CD4-positive, alpha-beta memory T cell (primary cell): ENCODE results near the gene RTL5. TPM values are rescaled to one million over a fixed set of nuclear protein-coding genes. Genes with fewer than 3 reads are reported as not detected.
A peak's percentile ranks its signal among the peaks of the same experiment; 100 is the strongest.

ENCODE experiments used
- CTCF ChIA-PET: fragments of 350-600 bp; sonication (Branson Sonifier 250); formaldehyde crosslinking; loops from one replicate; lab custom pipeline; 2021; ENCODE audit warnings: inconsistent platforms; ENCODE audit not compliant: partially characterized antibody; lab: Charles Lee
- POLR2A ChIA-PET: fragments of 350-600 bp; sonication (Branson Sonifier 250); formaldehyde crosslinking; loops from one replicate; lab custom pipeline; 2021; ENCODE audit not compliant: partially characterized antibody; lab: Charles Lee
- DNase-seq, 5 donors: peaks; one replicate each; pipeline versions ENCODE4 v3.0.0 to v3.0.0-alpha.2; 2020 to 2022; ENCODE audit warnings: mixed read lengths in 1 of 5
- H3K27ac ChIP-seq: one replicate; pipeline ENCODE4 v1.7.0; 2013; ENCODE audit warnings: low read depth, low read length
- H3K27me3 ChIP-seq: 2 replicates; pipeline ENCODE4 v1.7.0; 2013; ENCODE audit warnings: mild to moderate bottlenecking, low read length, moderate library complexity; ENCODE audit not compliant: insufficient read depth
- H3K36me3 ChIP-seq: 2 replicates; pipeline ENCODE4 v1.7.0; 2013; ENCODE audit warnings: mild to moderate bottlenecking, low read length, moderate library complexity; ENCODE audit not compliant: insufficient read depth
- H3K4me1 ChIP-seq: 2 replicates; pipeline ENCODE4 v1.7.0; 2013; ENCODE audit warnings: mild to moderate bottlenecking, low read length, moderate library complexity; ENCODE audit not compliant: insufficient read depth
- H3K4me3 ChIP-seq, 2 donors: one replicate each; pipeline ENCODE4 v1.7.0; 2013; ENCODE audit warnings: low read length in 2 of 2, mild to moderate bottlenecking in 1 of 2
- H3K9me3 ChIP-seq, 2 donors: one replicate each; pipeline ENCODE4 v1.7.0; 2013; ENCODE audit warnings: low read length in 2 of 2, control low read depth in 1 of 2; ENCODE audit not compliant: control insufficient read depth in 1 of 2
- H3K27ac Mint-ChIP-seq, 7 donors: one replicate each; pipeline ENCODE4 v1.8.0; 2020 to 2021; ENCODE audit warnings: mixed read lengths in 7 of 7, mild to moderate bottlenecking in 6 of 7, inconsistent platforms in 3 of 7, moderate library complexity in 3 of 7
- H3K27me3 Mint-ChIP-seq, 2 donors: one replicate each; pipeline ENCODE4 v1.8.0; 2020 to 2021; ENCODE audit warnings: mixed read lengths in 2 of 2
- H3K36me3 Mint-ChIP-seq, 2 donors: one replicate each; pipeline ENCODE4 v1.8.0; 2020 to 2021; ENCODE audit warnings: mixed read lengths in 2 of 2, inconsistent platforms in 1 of 2, mild to moderate bottlenecking in 1 of 2
- H3K4me1 Mint-ChIP-seq, 4 donors: one replicate each; pipeline ENCODE4 v1.8.0; 2020 to 2021; ENCODE audit warnings: mixed read lengths in 4 of 4, mild to moderate bottlenecking in 1 of 4
- H3K4me3 Mint-ChIP-seq, 8 donors: one replicate each; pipeline ENCODE4 v1.8.0; 2020 to 2021; ENCODE audit warnings: mixed read lengths in 8 of 8, mild to moderate bottlenecking in 7 of 8, moderate library complexity in 6 of 8, inconsistent platforms in 3 of 8
- H3K9me3 Mint-ChIP-seq, 8 donors: one replicate each; pipeline ENCODE4 v1.8.0; 2020 to 2021; ENCODE audit warnings: mixed read lengths in 8 of 8, mild to moderate bottlenecking in 5 of 8, inconsistent platforms in 3 of 8, moderate library complexity in 1 of 8
- intact Hi-C: fragments of 100-400 bp; cut with micrococcal nuclease; formaldehyde crosslinking; loops from one replicate; pipeline ENCODE4 v1.15.1; 2023
- polyA plus RNA-seq, 2 donors: library from polyadenylated mRNA; unstranded; fragments of 300-500 nt; fragmentation: Illumina TruSeq; gene quantifications; one replicate each; pipeline ENCODE4 v1.2.3, GENCODE V29; 2021
- total RNA-seq, 2 experiments: library from RNA; stranded (reverse); gene quantifications; one replicate each; pipeline ENCODE4 v1.2.3, GENCODE V29; 2021

RTL5 gene
- total and polyA plus RNA-seq, 4 experiments from 2014 or later, result 0.20 to 8.4 (median 7.8) TPM; not detected in 1

- Histone ChIP-seq H3K4me3 (no peak overlapping the region), H3K27me3 (no peaks in the 10 kb centered on the region), H3K4me1 (peaks cover 42% of the 10 kb centered on the region), H3K36me3 (no peaks in the 10 kb centered on the region), H3K9me3 (no peaks in the 10 kb centered on the region), H3K27ac (peak overlapping the region; percentile 69)
- Mint-ChIP-seq H3K4me3 (peak overlapping the region in 5 of 8 donors; percentile 5 to 52 (median 13)), H3K36me3 (no peaks in the 10 kb centered on the region), H3K27ac (peak overlapping the region; percentile 69 to 97 (median 93)), H3K27me3 (no peaks in the 10 kb centered on the region), H3K9me3 (no peaks in the 10 kb centered on the region), H3K4me1 (peaks cover 20 to 44% (median 33%) of the 10 kb centered on the region in 4 donors)
- DNase-seq, result no peak
- ChIA-PET POLR2A (interaction anchor here (0.9 to 2.5 kb wide), 9 partner anchors 9 to 86 kb away, joined by 3 to 11 read pairs (median 5); partner anchors contain the start of gene PIN4), CTCF (interaction anchor here (1.6 to 2.9 kb wide), 3 partner anchors 10 to 74 kb away, joined by 3 to 13 read pairs (median 7); no protein-coding TSS in a partner anchor)
- intact Hi-C loops, result no loop called here
These were observed 36.3 kb downstream of the RTL5 start for GRCh38 chrX:72095370-72095769.

- intact Hi-C loops, result loop anchor here (5.0 kb wide), 1 partner anchor 32 kb away; no protein-coding TSS in a partner anchor
- peak; percentile 81 to 92 (median 86) for DNase-seq
- Histone ChIP-seq H3K4me3 (no peak overlapping the region), H3K9me3 (no peaks in the 10 kb centered on the region), H3K27me3 (no peaks in the 10 kb centered on the region), H3K4me1 (peaks cover 37% of the 10 kb centered on the region), H3K36me3 (no peaks in the 10 kb centered on the region), H3K27ac (peak overlapping the region; percentile 69)
- CTCF ChIA-PET, result interaction anchor here (1.6 to 2.9 kb wide), 4 partner anchors 10 to 74 kb away, joined by 3 to 13 read pairs (median 7); no protein-coding TSS in a partner anchor
- Mint-ChIP-seq H3K4me3 (peak overlapping the region in 6 of 8 donors; percentile 5 to 61 (median 42)), H3K27ac (peak overlapping the region; percentile 69 to 97 (median 93)), H3K36me3 (no peaks in the 10 kb centered on the region), H3K9me3 (no peaks in the 10 kb centered on the region), H3K27me3 (no peaks in the 10 kb centered on the region), H3K4me1 (peaks cover 15 to 39% (median 28%) of the 10 kb centered on the region in 4 donors)
- POLR2A ChIA-PET, result interaction anchor here (0.6 to 2.5 kb wide), 10 partner anchors 9 to 87 kb away, joined by 3 to 11 read pairs (median 4); partner anchors contain the start of gene PIN4
These were observed 36.8 kb downstream of the RTL5 start for GRCh38 chrX:72094894-72095293.

- H3K36me3 Mint-ChIP-seq, result no peaks in the 10 kb centered on the region
- ChIA-PET CTCF (no interaction called here), POLR2A (no interaction called here)
- intact Hi-C loops, result no loop called here
- Histone ChIP-seq H3K36me3 (no peaks in the 10 kb centered on the region), H3K27me3 (no peaks in the 10 kb centered on the region), H3K9me3 (no peaks in the 10 kb centered on the region), H3K27ac (no peak overlapping the region), H3K4me3 (no peak overlapping the region), H3K4me1 (peaks cover 3% of the 10 kb centered on the region)
- H3K9me3 Mint-ChIP-seq, result no peaks in the 10 kb centered on the region
- peaks cover 2 to 5% (median 3%) of the 10 kb centered on the region in 4 donors for H3K4me1 Mint-ChIP-seq
- no peak overlapping the region for H3K4me3 Mint-ChIP-seq
- H3K27me3 Mint-ChIP-seq, result peaks cover 0 to 2% of the 10 kb centered on the region in 2 donors
- peak overlapping the region in 1 of 7 donors; percentile 13 for H3K27ac Mint-ChIP-seq
- no peak for DNase-seq
These were observed 42.5 kb downstream of the RTL5 start for GRCh38 chrX:72089254-72089653.

GRCh38 chrX:72088761-72089160, 43.0 kb downstream of the RTL5 start:
- no peaks in the 10 kb centered on the region for H3K36me3 ChIP-seq
- no peak overlapping the region for H3K27ac ChIP-seq
- no peaks in the 10 kb centered on the region for H3K9me3 ChIP-seq
- ChIA-PET CTCF (no interaction called here), POLR2A (no interaction called here)
- DNase-seq, result no peak
- H3K27ac Mint-ChIP-seq, result peak overlapping the region in 2 of 7 donors; percentile 13 to 32
- H3K9me3 Mint-ChIP-seq, result peaks cover 0 to 1% (median 0%) of the 10 kb centered on the region in 8 donors
- H3K4me3 Mint-ChIP-seq, result no peak overlapping the region
- no peaks in the 10 kb centered on the region for H3K27me3 ChIP-seq
- intact Hi-C loops, result no loop called here
- no peaks in the 10 kb centered on the region for H3K4me1 ChIP-seq
- H3K4me1 Mint-ChIP-seq, result peaks cover 0 to 5% (median 4%) of the 10 kb centered on the region in 4 donors
- H3K4me3 ChIP-seq, result no peak overlapping the region
- peaks cover 0 to 2% of the 10 kb centered on the region in 2 donors for H3K27me3 Mint-ChIP-seq
- H3K36me3 Mint-ChIP-seq, result no peaks in the 10 kb centered on the region

GRCh38 chrX:72086995-72087394, 44.7 kb downstream of the RTL5 start:
- intact Hi-C loops, result no loop called here
- ChIA-PET POLR2A (no interaction called here), CTCF (interaction anchor here (0.7 kb wide), 1 partner anchor 42 kb away, joined by 3 read pairs; no protein-coding TSS in a partner anchor)

GRCh38 chrX:72084114-72084513, 47.6 kb downstream of the RTL5 start:
- H3K27me3 Mint-ChIP-seq, result no peaks in the 10 kb centered on the region
- H3K4me1 Mint-ChIP-seq, result peaks cover 2 to 5% (median 4%) of the 10 kb centered on the region in 4 donors
- H3K4me3 Mint-ChIP-seq, result no peak overlapping the region
- H3K4me1 ChIP-seq, result no peaks in the 10 kb centered on the region
- H3K36me3 ChIP-seq, result no peaks in the 10 kb centered on the region
- peaks cover 0 to 1% (median 0%) of the 10 kb centered on the region in 8 donors for H3K9me3 Mint-ChIP-seq
- H3K27me3 ChIP-seq, result no peaks in the 10 kb centered on the region
- ChIA-PET POLR2A (no interaction called here), CTCF (interaction anchor here (0.8 to 1.4 kb wide), 3 partner anchors 9 to 62 kb away, joined by 3 to 4 read pairs (median 3); no protein-coding TSS in a partner anchor)
- H3K27ac Mint-ChIP-seq, result peak overlapping the region in 1 of 7 donors; percentile 16
- H3K9me3 ChIP-seq, result no peaks in the 10 kb centered on the region
- H3K36me3 Mint-ChIP-seq, result no peaks in the 10 kb centered on the region
- no peak for DNase-seq
- no peak overlapping the region for H3K4me3 ChIP-seq
- no peak overlapping the region for H3K27ac ChIP-seq
- intact Hi-C loops, result no loop called here

More at GRCh38 chrX:72086995-72087394, 44.7 kb downstream of the RTL5 start:
- Histone ChIP-seq H3K4me1 (no peaks in the 10 kb centered on the region), H3K27me3 (no peaks in the 10 kb centered on the region), H3K9me3 (no peaks in the 10 kb centered on the region), H3K36me3 (no peaks in the 10 kb centered on the region), H3K4me3 (no peak overlapping the region), H3K27ac (no peak overlapping the region)
- no peaks in the 10 kb centered on the region for H3K36me3 Mint-ChIP-seq
- H3K4me1 Mint-ChIP-seq, result peaks cover 0 to 5% (median 4%) of the 10 kb centered on the region in 4 donors
- H3K4me3 Mint-ChIP-seq, result no peak overlapping the region
- peaks cover 0 to 1% (median 0%) of the 10 kb centered on the region in 8 donors for H3K9me3 Mint-ChIP-seq
- peaks cover 0 to 2% of the 10 kb centered on the region in 2 donors for H3K27me3 Mint-ChIP-seq
- H3K27ac Mint-ChIP-seq, result no peak overlapping the region
- DNase-seq, result no peak

GRCh38 chrX:72083291-72083690, 48.4 kb downstream of the RTL5 start:
- Mint-ChIP-seq H3K27me3 (no peaks in the 10 kb centered on the region), H3K36me3 (no peaks in the 10 kb centered on the region), H3K4me1 (peaks cover 5 to 13% (median 10%) of the 10 kb centered on the region in 4 donors), H3K27ac (no peak overlapping the region), H3K4me3 (no peak overlapping the region), H3K9me3 (peaks cover 0 to 1% (median 0%) of the 10 kb centered on the region in 8 donors)
- POLR2A ChIA-PET, result no interaction called here
- DNase-seq, result no peak
- Histone ChIP-seq H3K27ac (no peak overlapping the region), H3K4me3 (no peak overlapping the region), H3K36me3 (no peaks in the 10 kb centered on the region), H3K4me1 (peaks cover 6% of the 10 kb centered on the region), H3K9me3 (no peaks in the 10 kb centered on the region), H3K27me3 (no peaks in the 10 kb centered on the region)
- intact Hi-C loops, result no loop called here
- CTCF ChIA-PET, result interaction anchor here (1.4 kb wide), 1 partner anchor 61 kb away, joined by 3 read pairs; no protein-coding TSS in a partner anchor
